ENCODE measurements around the gene NEURL1. TPM values are rescaled to one million over a fixed set of nuclear protein-coding genes. Genes with fewer than 3 reads are reported as not detected.

Gene NEURL1
- total RNA-seq, 1 experiment from 2014 or later = 4.8 TPM

GRCh38 chr10:103451831-103452505 lies 41.5 kb upstream of the NEURL1 start, which contains the start of gene CALHM2:
CALHM2 (minus strand) TSS chr10:103452370; CDS start chr10:103449941, 2,429 bp downstream.
- Histone ChIP-seq H3K27ac (peak within 1 kb of the TSS; percentile 67), H3K27me3 (ENCODE audit: insufficient read depth, low read depth) (no peaks in the 10 kb centered on the region), H3K4me3 (peak within 1 kb of the TSS; percentile 83), H3K9me3 (ENCODE audit: insufficient read depth, low read depth) (no peaks in the 10 kb centered on the region), H2AFZ (peak within 1 kb of the TSS; percentile 62), H3K9me2 (ENCODE audit: insufficient read depth) (no peaks in the 10 kb centered on the region), H3F3A (ENCODE audit: insufficient read depth, low read depth) (peaks cover 15% of the 10 kb centered on the region), H3K36me3 (ENCODE audit: low read depth) (peaks cover 10% of the 10 kb centered on the region; the same call in 1 of the 2 replicates), H3K79me2 (ENCODE audit: low read depth) (peaks cover 44% of the 10 kb centered on the region), H3K4me1 (replicated peaks; ENCODE audit: insufficient read depth) (peaks cover 46% of the 10 kb centered on the region), H3K4me2 (peak within 1 kb of the TSS; percentile 91), H4K20me1 (ENCODE audit: insufficient read depth) (no peaks in the 10 kb centered on the region)
- TF ChIP-seq EZH2 (IDR thresholded peaks at IDR 0.05; ENCODE audit: low read depth) = no peak
- TF ChIP-seq CTCF (conservative IDR thresholded peaks at IDR 0.05) = no peak
- peak; percentile 46 to 70 for DNase-seq
- CTCF ChIA-PET = no interaction called here
- POLR2A ChIA-PET (ENCODE audit: unreplicated experiment) = interaction anchor here (0.5 to 0.6 kb wide), 2 partner anchors 13 to 29 kb away, joined by 3 read pairs; no protein-coding TSS in a partner anchor
- intact Hi-C loops (cut with micrococcal nuclease; ENCODE audit: unreplicated experiment) = loop anchor here (1.0 to 2.0 kb wide), 2 partner anchors 19 to 27 kb away; partner anchors contain the start of gene CALHM3
- no TSS peak for BruUV-seq (replicated peaks)

- Histone ChIP-seq H3K27me3 (ENCODE audit: insufficient read depth, low read depth) (no peaks in the 10 kb centered on the region), H3K4me3 (peak overlapping the region; percentile 83), H2AFZ (peak overlapping the region; percentile 62), H3K9me3 (ENCODE audit: insufficient read depth, low read depth) (no peaks in the 10 kb centered on the region), H4K20me1 (ENCODE audit: insufficient read depth) (no peaks in the 10 kb centered on the region), H3K27ac (peak overlapping the region; percentile 67; the same call in 1 of the 2 replicates), H3K79me2 (ENCODE audit: low read depth) (peaks cover 39% of the 10 kb centered on the region), H3K4me2 (peak overlapping the region; percentile 91), H3K9me2 (ENCODE audit: insufficient read depth) (no peaks in the 10 kb centered on the region), H3K36me3 (ENCODE audit: low read depth) (peaks cover 8% of the 10 kb centered on the region; the same call in 1 of the 2 replicates), H3K4me1 (replicated peaks; ENCODE audit: insufficient read depth) (peaks cover 46% of the 10 kb centered on the region), H3F3A (ENCODE audit: insufficient read depth, low read depth) (peaks cover 16% of the 10 kb centered on the region)
- TSS peak; percentile 34 for BruUV-seq (replicated peaks)
- intact Hi-C loops (cut with micrococcal nuclease; ENCODE audit: unreplicated experiment) = no loop called here
- POLR2A ChIA-PET (ENCODE audit: unreplicated experiment) = interaction anchor here (0.5 to 0.6 kb wide), 3 partner anchors 13 to 400 kb away, joined by 3 to 5 read pairs (median 3); no protein-coding TSS in a partner anchor
- TF ChIP-seq EZH2 (IDR thresholded peaks at IDR 0.05; ENCODE audit: low read depth) = no peak
- no peak for TF ChIP-seq CTCF (conservative IDR thresholded peaks at IDR 0.05)
- CTCF ChIA-PET = no interaction called here
- DNase-seq = peak; percentile 28 to 62
These were observed 40.8 kb upstream of the NEURL1 start for GRCh38 chr10:103452506-103453230.

- H3K4me2 ChIP-seq = peak overlapping the region; percentile 49
- CTCF ChIA-PET = no interaction called here
- H3K4me3 ChIP-seq = no peak overlapping the region
- peaks cover 26% of the 10 kb centered on the region for H3K79me2 ChIP-seq (ENCODE audit: low read depth)
- DNase-seq = no peak
- no peaks in the 10 kb centered on the region for H3K27me3 ChIP-seq (ENCODE audit: insufficient read depth, low read depth)
- H2AFZ ChIP-seq = no peak overlapping the region
- H3K4me1 ChIP-seq (replicated peaks; ENCODE audit: insufficient read depth) = peaks cover 39% of the 10 kb centered on the region
- peaks cover 16% of the 10 kb centered on the region for H3F3A ChIP-seq (ENCODE audit: insufficient read depth, low read depth)
- no TSS peak for BruUV-seq (replicated peaks)
- intact Hi-C loops (cut with micrococcal nuclease; ENCODE audit: unreplicated experiment) = no loop called here
- H3K9me2 ChIP-seq (ENCODE audit: insufficient read depth) = no peaks in the 10 kb centered on the region
- H4K20me1 ChIP-seq (ENCODE audit: insufficient read depth) = no peaks in the 10 kb centered on the region
- no peak overlapping the region for H3K27ac ChIP-seq
- H3K36me3 ChIP-seq (ENCODE audit: low read depth) = no peaks in the 10 kb centered on the region
- TF ChIP-seq EZH2 (IDR thresholded peaks at IDR 0.05; ENCODE audit: low read depth) (no peak), CTCF (conservative IDR thresholded peaks at IDR 0.05) (no peak)
- POLR2A ChIA-PET (ENCODE audit: unreplicated experiment) = no interaction called here
- no peaks in the 10 kb centered on the region for H3K9me3 ChIP-seq (ENCODE audit: insufficient read depth, low read depth)
These were observed 39.5 kb upstream of the NEURL1 start for GRCh38 chr10:103454026-103454425.
